HG02588 (cell line): ENCODE data around the gene VWA5B1.

Experiments
- ATAC-seq: cut with Tn5 transposase; IDR thresholded peaks from one replicate; pipeline ENCODE4 v1.9.1; 2021; ENCODE audit warnings: mild to moderate bottlenecking, moderate library complexity; ENCODE audit not compliant: unreplicated experiment

VWA5B1 gene

DNA sequence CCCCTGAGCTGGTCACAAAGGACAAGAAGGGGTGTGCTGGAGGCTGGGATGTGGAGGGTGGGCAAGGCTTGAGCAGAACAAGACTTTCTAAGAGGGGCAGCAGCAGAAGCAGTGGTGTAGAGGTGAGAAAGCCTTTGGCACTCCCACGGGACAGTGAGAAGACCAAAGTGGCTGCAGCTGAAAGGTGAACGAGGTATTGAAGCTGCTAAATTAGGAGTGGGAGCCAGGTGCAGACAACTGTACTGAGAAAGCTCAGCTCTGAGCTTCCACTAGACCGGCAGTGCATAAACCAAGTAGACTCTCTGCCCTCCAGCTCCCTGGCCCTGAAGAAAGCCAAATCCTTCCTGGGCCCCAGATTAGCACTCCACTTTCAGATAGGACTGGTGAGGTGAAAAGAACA lies 93.0 kb downstream of the VWA5B1 start:
- no peak for ATAC-seq

DNA sequence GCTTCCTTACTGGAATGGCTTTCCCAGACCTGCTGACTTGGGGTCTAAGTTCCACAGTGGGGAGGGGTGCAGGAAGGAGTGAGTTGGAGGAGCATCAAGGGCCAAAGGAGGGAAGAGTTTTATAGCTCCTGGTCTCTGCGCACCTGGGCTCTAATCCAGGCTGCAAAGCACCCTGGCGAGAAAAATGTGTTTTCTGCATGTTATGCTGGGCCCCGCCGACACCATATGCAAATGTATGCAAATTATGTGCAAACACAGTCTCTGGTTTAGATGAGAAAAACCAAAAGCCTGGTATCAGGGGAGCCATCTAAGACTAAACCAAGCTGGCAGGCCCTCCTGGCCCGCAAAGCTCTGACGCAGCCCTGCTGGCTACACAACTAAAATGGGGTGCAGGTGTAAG lies 95.0 kb downstream of the VWA5B1 start:
- ATAC-seq: no peak

DNA sequence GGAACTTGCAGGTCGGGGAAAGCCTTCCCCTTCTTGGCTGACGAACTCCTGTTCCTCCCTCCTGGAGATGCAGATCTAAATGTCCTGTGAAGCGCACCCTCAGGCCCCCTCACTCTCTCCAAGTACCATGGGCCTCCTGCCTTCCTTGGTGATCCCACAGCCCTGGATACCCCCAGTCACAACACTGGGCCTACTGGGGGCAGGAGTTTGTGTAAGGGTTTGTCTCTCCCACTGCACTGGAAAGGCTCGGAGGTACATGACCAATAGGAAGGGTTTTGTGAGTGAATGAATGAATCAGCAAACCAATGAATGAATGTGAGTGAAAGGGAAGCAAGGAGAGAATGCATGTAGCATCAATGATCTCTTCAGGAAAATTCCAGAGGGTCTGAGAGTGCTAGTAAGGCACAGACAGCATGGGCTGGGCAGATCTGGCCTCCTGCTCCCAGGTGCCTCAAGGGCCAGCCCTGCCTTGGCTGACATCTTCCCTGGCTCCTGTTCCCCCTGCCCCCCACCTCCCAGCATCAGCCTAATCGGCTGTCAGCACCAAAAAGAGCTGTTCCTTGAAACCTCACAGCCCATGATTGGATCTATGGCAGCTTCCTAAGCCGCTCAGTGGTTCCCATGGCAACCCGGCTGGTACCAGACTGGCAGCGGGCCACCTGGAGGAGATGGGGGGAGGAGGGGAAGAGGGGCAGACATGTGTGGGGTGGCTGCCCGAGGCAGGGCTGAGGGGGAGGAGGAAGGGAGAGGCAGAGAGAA lies 95.8 kb downstream of the VWA5B1 start:
- ATAC-seq: no peak

DNA sequence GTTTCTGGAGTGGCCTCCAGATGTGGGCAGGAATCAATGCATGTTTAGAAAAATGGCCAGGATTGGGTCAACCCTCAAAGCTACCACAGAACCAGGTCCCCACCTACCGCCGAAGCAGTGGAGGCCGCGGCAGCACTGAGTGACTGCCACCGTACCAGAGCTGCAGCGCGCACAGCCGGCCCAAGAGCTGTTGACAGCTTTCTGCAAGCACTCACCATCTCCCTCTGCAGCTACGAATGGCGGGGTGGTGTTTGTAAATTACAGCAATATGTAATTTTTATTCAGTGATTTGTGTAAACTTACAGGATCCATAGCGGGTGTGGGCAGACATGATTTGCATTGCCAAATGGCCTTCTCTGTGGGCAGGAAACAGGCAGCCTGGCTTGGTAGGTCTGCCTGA lies 98.9 kb downstream of the VWA5B1 start:
- ATAC-seq: no peak

DNA sequence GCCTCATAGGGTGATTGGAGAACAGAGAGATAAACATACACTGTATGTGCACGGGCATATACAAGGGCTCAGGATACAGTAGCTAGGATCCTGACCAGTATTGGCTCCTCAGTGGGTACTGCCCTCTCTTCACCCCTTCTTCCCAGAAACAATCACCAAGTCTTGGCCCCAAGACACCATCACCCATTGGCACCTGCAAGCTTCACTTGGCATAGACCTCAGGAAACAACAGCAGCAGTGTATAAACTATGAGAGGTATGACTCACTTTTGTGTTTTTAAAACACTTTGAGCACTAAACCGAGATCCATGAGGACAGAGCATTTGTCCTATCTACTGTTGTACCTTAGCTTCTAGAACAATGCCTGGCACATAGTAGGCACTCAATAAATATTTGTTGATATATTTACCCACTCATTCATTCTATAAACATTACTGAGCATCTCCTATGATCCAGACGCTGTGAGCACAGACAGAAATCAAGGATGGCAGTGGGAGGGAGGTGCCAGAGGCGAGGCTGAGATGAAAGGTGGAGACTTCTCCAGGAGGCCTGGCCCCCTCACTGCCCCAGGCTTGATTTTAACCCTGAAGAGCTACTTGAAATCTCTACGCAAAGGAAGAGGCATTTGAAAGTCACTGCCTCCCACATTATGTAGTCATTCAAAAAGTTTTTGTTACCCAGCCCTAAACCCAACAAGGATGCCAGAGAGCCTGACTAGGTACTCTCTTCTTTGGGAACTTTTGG lies 100.1 kb downstream of the VWA5B1 start:
- ATAC-seq: no peak

DNA sequence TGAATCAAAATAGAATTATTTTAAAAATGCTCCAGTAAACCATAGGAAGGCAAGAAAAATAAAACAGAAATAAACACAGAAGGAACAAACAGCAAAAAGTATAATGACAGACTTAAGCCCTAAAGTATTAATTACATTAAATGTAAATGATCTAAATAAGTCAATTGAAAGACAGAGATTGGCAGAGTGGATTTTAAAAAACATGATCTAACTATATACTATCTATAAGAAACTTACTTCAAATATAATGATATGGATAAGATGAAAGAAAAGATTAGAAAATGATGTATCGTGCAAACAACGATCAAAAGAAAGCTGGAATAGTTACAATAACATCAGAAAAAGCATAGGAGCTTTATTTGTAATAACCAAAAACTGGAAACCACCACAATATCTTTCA lies 104.6 kb downstream of the VWA5B1 start:
- no peak for ATAC-seq

DNA sequence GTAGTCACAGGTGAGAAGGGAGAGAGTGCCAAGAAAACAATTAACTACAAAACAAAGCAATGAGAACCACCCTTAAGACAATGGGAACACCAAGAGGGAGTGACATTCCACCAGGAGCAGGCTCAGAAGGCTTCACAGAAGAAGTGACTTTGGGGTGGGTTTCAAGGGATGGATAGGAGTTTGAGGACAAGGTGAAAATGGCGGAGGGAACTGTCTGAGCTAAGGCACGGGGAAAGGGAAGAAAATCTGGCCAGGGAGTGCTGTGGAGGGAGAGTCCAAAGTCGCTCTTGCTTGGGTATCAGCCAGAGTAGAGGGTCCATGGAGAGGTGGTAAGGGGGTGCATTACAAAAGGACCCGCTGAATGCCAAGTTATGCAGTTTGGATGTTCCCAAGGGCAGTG lies 108.1 kb downstream of the VWA5B1 start:
- ATAC-seq: no peak

DNA sequence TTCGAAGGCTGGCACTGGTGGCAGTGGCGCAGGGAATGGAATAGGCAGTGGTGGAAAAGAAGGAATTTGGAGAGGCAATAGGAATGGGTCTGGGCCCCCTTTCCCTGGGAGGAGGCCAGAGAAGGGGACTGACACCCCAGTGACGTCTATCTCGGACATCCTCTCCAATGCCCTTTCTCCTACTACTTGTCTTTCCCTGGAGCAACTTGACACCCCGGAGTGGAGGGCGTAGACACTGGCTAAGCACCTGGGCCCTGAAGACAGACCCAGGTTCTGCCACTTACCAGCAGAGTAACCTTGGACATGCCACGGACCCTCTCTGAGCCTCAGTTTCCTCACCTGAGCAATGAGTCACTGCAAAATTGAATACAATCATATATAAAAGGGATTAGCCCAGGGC lies 108.5 kb downstream of the VWA5B1 start:
- no peak for ATAC-seq

DNA sequence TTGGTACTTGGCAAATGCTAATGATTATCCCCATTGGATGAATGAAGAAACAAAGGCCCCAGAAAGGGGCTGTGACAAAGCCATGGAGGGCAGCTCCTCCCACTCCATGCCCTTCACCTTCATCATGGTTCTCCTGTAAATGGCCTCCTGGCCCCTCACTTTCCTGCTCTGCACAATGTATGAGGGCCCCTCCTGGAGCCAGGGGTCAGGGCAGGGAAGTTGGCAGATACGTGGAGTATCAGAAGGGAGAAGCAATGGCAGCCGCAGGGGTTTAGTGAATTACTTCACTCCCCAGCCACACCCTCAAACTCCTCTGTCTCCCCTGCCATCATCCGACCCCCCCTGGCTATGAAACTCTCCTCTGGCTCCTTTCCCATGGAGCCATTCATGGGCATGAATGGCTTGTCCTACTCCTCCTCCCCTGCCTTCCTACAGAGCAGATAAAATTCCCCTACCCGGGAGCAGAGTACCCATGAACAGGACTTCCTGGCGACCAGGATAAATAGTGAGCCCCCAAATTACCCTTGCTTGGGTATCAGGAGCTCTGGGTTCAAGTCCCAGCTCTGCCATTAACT lies 109.0 kb downstream of the VWA5B1 start:
- no peak for ATAC-seq

DNA sequence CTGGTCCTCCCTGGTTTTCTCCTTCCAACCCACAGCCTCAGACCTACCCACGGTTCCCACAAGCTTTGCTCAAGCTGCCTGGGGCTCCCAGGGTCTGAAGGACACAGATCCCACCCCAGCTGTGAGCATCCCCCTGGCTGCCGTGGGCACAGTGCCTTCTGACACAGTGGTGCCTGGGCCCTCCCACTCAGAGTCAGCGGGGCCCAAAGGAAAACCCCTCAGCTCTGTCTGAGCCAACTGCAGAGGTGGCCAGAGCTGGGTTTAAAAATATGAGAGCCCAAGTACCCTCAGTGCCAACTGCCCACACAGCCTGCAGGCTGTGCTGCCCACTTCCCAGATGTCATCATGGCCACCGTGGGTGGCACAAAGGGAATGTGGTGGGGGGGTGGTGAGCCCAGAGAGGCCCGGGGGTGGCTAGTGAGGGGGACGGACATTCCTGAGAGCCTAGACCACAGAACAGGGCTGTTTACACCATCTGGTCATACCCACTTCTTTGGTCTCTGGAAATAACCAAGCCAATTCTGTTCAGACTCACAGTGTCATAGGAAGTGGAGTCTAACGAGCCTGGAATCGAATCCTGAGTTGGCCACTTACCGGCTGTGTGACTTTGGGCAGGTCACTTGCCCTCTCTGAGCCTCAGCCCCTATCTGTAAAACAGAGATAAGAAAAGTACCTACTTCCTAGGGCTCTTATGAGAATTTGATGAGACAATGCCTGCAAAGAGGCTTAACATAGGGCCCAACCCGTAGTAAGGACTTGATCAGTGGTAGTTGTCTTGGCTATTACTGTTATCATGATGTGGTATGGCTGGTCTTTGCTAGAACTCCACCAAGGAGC lies 109.9 kb downstream of the VWA5B1 start:
- no peak for ATAC-seq

DNA sequence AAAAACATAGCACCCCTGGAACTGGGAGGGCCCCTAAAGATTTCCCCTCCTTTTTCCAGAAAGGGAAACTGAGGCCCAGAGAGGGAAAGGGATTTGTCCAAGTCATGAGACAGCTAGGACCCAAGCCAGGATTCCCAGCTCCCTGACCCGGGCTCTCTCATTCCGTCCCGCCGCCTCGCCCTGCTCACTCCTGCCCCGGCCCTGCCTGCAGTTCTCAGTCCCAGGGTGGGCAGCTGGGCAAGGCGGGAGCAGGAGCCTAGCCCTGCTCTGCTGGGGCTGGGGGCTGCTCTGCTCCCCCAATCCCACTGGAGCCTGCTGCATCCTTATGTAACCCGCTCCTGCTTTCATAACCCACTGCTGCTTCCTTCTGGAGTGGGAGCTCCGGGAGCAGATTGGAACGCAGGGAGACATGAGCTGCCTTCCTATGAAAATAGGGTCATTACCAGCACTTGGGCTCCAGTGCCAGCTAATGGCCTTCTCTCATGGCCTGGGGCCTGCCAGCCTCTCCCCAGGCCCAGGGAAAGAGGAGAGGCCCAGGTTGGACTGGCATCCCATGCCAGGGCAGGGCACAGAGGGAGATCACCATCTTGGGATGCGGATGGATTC lies 110.8 kb downstream of the VWA5B1 start:
- no peak for ATAC-seq

DNA sequence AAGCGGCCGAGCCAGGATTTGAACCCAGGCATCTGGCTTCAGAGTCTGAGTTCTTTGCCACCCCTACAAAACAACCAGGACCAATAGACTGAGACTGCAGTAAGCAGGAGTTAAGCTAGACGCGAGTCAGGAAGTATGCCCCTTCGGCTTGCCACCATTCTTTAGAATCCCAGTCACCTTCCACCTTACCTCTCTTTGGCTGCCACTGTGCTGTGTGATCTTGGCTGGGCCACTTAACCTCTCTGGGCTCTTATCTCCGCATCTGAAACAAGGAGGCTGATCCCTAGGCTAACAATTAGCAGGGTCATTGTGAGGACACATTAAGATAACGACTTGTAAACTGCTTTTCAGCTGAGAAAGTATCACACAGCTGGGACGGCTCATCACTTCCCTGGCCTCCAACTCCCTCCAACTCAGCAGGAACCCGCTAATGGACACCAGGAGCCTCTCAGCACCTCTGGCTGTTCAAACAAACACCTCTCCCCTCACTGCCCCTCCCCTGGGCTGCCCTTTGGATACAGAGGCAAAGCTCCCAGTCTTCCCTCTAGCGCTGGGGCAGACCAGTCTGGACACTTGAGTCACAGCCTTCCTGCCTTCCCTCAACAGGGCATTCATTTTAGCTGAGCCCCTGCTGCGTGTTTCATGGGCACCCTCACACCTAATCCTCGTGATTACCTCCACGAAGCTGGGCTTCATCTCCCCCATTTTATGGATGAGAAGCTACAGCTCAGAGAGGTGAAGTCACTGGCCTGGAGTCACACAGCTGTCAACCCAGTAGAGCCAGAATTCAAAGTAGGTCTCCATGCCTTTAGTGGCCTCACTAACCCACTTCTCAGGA lies 112.1 kb downstream of the VWA5B1 start:
- no peak for ATAC-seq

DNA sequence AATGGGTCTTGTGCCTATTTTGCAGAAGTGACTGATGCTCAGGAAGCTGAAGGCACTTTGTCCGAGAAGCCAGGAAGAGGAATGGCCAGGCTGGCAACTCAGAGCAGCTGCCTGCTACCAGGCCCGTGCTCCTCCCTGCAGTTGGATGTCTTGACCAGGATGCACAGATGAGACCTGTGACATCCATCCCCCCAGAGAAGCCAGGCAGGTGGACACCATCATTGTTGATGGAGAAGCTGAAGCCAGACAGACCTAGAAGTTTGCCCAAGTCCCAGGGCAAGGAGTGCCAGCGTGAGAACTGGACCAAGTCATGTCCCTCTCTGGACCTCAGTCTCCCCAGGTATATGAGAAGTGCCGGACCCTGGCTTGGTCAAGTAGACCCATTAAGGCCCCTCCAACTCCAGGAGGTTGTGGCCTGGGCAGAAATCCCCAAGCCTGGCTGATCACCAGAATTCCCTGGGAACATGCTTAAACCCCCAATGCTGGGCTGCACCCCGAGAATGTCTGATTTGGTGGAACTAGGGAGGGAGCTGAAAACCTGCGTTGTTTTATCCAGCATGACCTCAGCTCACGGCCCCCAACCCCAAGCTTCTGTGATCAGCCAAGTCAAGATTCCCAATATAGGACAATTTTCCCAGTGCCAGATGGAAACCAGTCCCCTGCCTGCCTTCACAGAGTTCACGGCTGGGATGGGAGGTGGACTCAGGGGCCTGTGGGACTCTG lies 112.9 kb downstream of the VWA5B1 start:
- no peak for ATAC-seq

DNA sequence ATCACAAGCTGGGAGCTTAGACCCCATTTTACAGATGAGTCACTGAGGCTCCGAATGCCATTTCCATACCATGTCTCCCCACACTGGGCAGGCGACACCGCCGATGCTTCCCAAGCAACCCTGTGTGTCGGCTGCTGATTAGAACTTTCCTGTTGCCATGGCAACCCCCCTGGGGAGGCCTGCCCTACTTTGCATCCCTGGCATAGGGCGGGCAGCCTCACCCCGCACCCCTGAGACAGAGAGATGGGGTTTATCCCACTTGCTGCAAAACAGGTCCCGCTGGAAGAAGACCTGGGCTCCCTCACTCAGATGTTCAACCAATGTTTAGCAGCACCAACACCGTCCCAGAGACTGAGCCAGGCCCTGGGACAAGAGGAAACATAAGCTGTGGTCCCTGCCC lies 113.8 kb downstream of the VWA5B1 start:
- no peak for ATAC-seq
